H9 (cell line): ENCODE results near the gene NEXN. TPM values are rescaled to one million over a fixed set of nuclear protein-coding genes. Genes with fewer than 3 reads are reported as not detected.

Experiments used
- DNase-seq: peaks from one replicate; pipeline ENCODE4 v3.0.0-alpha.2; 2017
- H2AFZ ChIP-seq: one replicate; pipeline ENCODE4 v1.6.1; 2013; ENCODE audit warnings: mild to moderate bottlenecking, low read length, control low read depth, moderate library complexity
- H2AK5ac ChIP-seq: 2 replicates; pipeline ENCODE4 v1.6.1; 2013; ENCODE audit warnings: low read length, control low read depth, mixed read lengths; ENCODE audit not compliant: insufficient read length
- H2BK120ac ChIP-seq: one replicate; pipeline ENCODE4 v1.6.1; 2013; ENCODE audit warnings: low read depth, mild to moderate bottlenecking, low read length, control low read depth, inconsistent platforms; ENCODE audit not compliant: poor library complexity, severe bottlenecking
- H2BK12ac ChIP-seq: 2 replicates; pipeline ENCODE4 v1.6.1; 2013; ENCODE audit warnings: low read length, control low read depth, mixed read lengths, low read depth; ENCODE audit not compliant: insufficient read length
- H2BK15ac ChIP-seq: 2 replicates; pipeline ENCODE4 v1.6.1; 2013; ENCODE audit warnings: low read depth, low read length, control low read depth
- H2BK20ac ChIP-seq: one replicate; pipeline ENCODE4 v1.6.1; 2013; ENCODE audit warnings: low read depth, mild to moderate bottlenecking, low read length, control low read depth, inconsistent platforms; ENCODE audit not compliant: poor library complexity, severe bottlenecking
- H2BK5ac ChIP-seq: 2 replicates; pipeline ENCODE4 v1.6.1; 2013; ENCODE audit warnings: low read length, control low read depth, mixed read lengths; ENCODE audit not compliant: insufficient read length
- H3K14ac ChIP-seq: 2 replicates; pipeline ENCODE4 v1.6.1; 2013; ENCODE audit warnings: low read length, control low read depth; ENCODE audit not compliant: insufficient read depth
- H3K18ac ChIP-seq: 2 replicates; pipeline ENCODE4 v1.6.1; 2013; ENCODE audit warnings: low read depth, mild to moderate bottlenecking, mixed read lengths, low read length, control low read depth; ENCODE audit not compliant: insufficient read length
- H3K23ac ChIP-seq: 2 replicates; pipeline ENCODE4 v1.6.1; 2013; ENCODE audit warnings: low read length, control low read depth, mixed read lengths, low read depth; ENCODE audit not compliant: insufficient read length
- H3K23me2 ChIP-seq: 2 replicates; pipeline ENCODE4 v1.6.1; 2013; ENCODE audit warnings: low read depth, mild to moderate bottlenecking, mixed read lengths, low read length, control low read depth; ENCODE audit not compliant: insufficient read length, poor library complexity, severe bottlenecking
- H3K27ac ChIP-seq: 2 replicates; pipeline ENCODE4 v1.5.1; 2013; ENCODE audit warnings: low read length, control low read depth, mixed read lengths, low read depth; ENCODE audit not compliant: insufficient read length
- H3K27me3 ChIP-seq: 2 replicates; pipeline ENCODE4 v1.6.1; 2013; ENCODE audit warnings: low read length, control low read depth, inconsistent platforms; ENCODE audit not compliant: insufficient read depth
- H3K4ac ChIP-seq: 2 replicates; pipeline ENCODE4 v1.6.1; 2013; ENCODE audit warnings: low read depth, mild to moderate bottlenecking, control low read depth, inconsistent platforms, low read length, moderate library complexity
- H3K4me1 ChIP-seq: 2 replicates; pipeline ENCODE4 v1.6.1; 2013; ENCODE audit warnings: low read length, control low read depth, inconsistent platforms; ENCODE audit not compliant: insufficient read depth
- H3K4me2 ChIP-seq: 2 replicates; pipeline ENCODE4 v1.6.1; 2013; ENCODE audit warnings: low read length, control low read depth, mixed read lengths; ENCODE audit not compliant: insufficient read length, insufficient read depth
- H3K56ac ChIP-seq: 2 replicates; pipeline ENCODE4 v1.6.1; 2013; ENCODE audit warnings: low read depth, mild to moderate bottlenecking, mixed read lengths, low read length, control low read depth; ENCODE audit not compliant: insufficient read length
- H3K79me1 ChIP-seq: 2 replicates; pipeline ENCODE4 v1.6.1; 2013; ENCODE audit warnings: low read depth, mild to moderate bottlenecking, moderate library complexity, low read length, control low read depth, inconsistent platforms; ENCODE audit not compliant: insufficient read depth, poor library complexity, severe bottlenecking
- H3K79me2 ChIP-seq: 2 replicates; pipeline ENCODE4 v1.6.1; 2013; ENCODE audit warnings: low read length, control low read depth, inconsistent platforms; ENCODE audit not compliant: insufficient read depth
- H3K9ac ChIP-seq: 2 replicates; pipeline ENCODE4 v1.6.1; 2013; ENCODE audit warnings: low read length, control low read depth, mixed read lengths; ENCODE audit not compliant: insufficient read length; ENCODE audit errors: extremely low read depth
- H3K9me3 ChIP-seq: one replicate; pipeline ENCODE4 v1.6.1; 2013; ENCODE audit warnings: low read depth, low read length, inconsistent platforms; ENCODE audit not compliant: control insufficient read depth
- H3T11ph ChIP-seq: one replicate; pipeline ENCODE4 v1.6.1; 2013; ENCODE audit warnings: mild to moderate bottlenecking, low read length, control low read depth, inconsistent platforms
- H4K20me1 ChIP-seq: one replicate; pipeline ENCODE4 v1.6.1; 2013; ENCODE audit not compliant: control insufficient read depth, insufficient read length, insufficient read depth
- H4K5ac ChIP-seq: 2 replicates; pipeline ENCODE4 v1.6.1; 2013; ENCODE audit warnings: low read depth, mild to moderate bottlenecking, mixed read lengths, low read length, control low read depth; ENCODE audit not compliant: insufficient read length
- H4K8ac ChIP-seq: replicated peaks from 2 replicates; pipeline ENCODE4 v1.6.1; 2013; ENCODE audit warnings: low read length, control low read depth, mixed read lengths, low read depth; ENCODE audit not compliant: insufficient read length
- H4K91ac ChIP-seq: 2 replicates; pipeline ENCODE4 v1.6.1; 2013; ENCODE audit warnings: low read depth, mild to moderate bottlenecking, moderate library complexity, mixed read lengths, low read length, control low read depth; ENCODE audit not compliant: insufficient read length
- H3K27ac Mint-ChIP-seq, 3 experiments: 2 replicates in 2 of 3; 3 replicates in 1 of 3; pipeline ENCODE4 v1.8.0; 2020 to 2021; ENCODE audit warnings: mixed read lengths in 3 of 3, mild to moderate bottlenecking in 1 of 3, moderate library complexity in 1 of 3
- H3K27me3 Mint-ChIP-seq: 2 replicates; pipeline ENCODE4 v1.8.0; 2021; ENCODE audit warnings: low read depth, mild to moderate bottlenecking, moderate library complexity, mixed read lengths
- H3K36me3 Mint-ChIP-seq, 3 experiments: 2 replicates in 2 of 3; 3 replicates in 1 of 3; pipeline ENCODE4 v1.8.0; 2020 to 2021; ENCODE audit warnings: low read depth in 3 of 3, mixed read lengths in 3 of 3; ENCODE audit not compliant: insufficient read depth in 1 of 3
- H3K4me1 Mint-ChIP-seq, 2 experiments: 2 replicates each; pipeline ENCODE4 v1.8.0; 2020; ENCODE audit warnings: mixed read lengths in 2 of 2
- H3K4me3 Mint-ChIP-seq, 2 experiments: 2 replicates in 1 of 2; 3 replicates in 1 of 2; pipeline ENCODE4 v1.8.0; 2020 to 2021; ENCODE audit warnings: mild to moderate bottlenecking in 2 of 2, mixed read lengths in 2 of 2, moderate library complexity in 1 of 2
- H3K9me3 Mint-ChIP-seq, 2 experiments: 2 replicates in 1 of 2; 3 replicates in 1 of 2; pipeline ENCODE4 v1.8.0; 2020; ENCODE audit warnings: mild to moderate bottlenecking in 2 of 2, mixed read lengths in 2 of 2, moderate library complexity in 1 of 2
- CTCF ChIP-seq: fragments of 200-600 bp; sonication (generic); conservative IDR thresholded peaks from 3 replicates; pipeline ENCODE4 v1.8.0; 2021; ENCODE audit warnings: antibody characterized with exemption, mild to moderate bottlenecking
- WGBS: extraction: QIAGEN DNeasy Blood & Tissue Kit; methylation state at CpG from one replicate; pipeline ENCODE4 v1.1.7; 2013; ENCODE audit warnings: missing lambda C conversion rate, low lambda C conversion rate, mixed read lengths; ENCODE audit not compliant: insufficient read length; ENCODE audit errors: extremely low coverage; 5-methylcytosine and 5-hydroxymethylcytosine counted together
- total RNA-seq: library from RNA; stranded (reverse); gene quantifications from 2 replicates; pipeline ENCODE4 v1.2.1, GENCODE V29; 2021

Gene NEXN
- total RNA-seq, 1 experiment from 2014 or later: 3.2 TPM

GRCh38 chr1:77948841-77949424 is 60.5 kb downstream of the NEXN start:
- H2AFZ ChIP-seq: no peak overlapping the region
- Mint-ChIP-seq H3K27me3 (no peaks in the 10 kb centered on the region), H3K4me3 (no peak overlapping the region), H3K9me3 (no peaks in the 10 kb centered on the region), H3K27ac (peak overlapping the region in 2 of 3 experiments; percentile 39 to 47; a peak in 2 of 7 replicates), H3K4me1 (no peaks in the 10 kb centered on the region), H3K36me3 (peaks cover 34 to 81% (median 78%) of the 10 kb centered on the region in 3 experiments; a peak in 6 of 7 replicates)
- H2BK5ac ChIP-seq: no peak overlapping the region
- no peak overlapping the region for H2AK5ac ChIP-seq
- no peaks in the 10 kb centered on the region for H3K27me3 ChIP-seq
- H2BK15ac ChIP-seq: no peak overlapping the region
- no peaks in the 10 kb centered on the region for H3K9me3 ChIP-seq
- no peaks in the 10 kb centered on the region for H3K79me1 ChIP-seq
- no peak overlapping the region for H3K9ac ChIP-seq
- H4K8ac ChIP-seq: no peak overlapping the region
- no peak overlapping the region for H2BK20ac ChIP-seq
- no peak overlapping the region for H3K56ac ChIP-seq
- no peak overlapping the region for H4K5ac ChIP-seq
- no peak overlapping the region for H3K23ac ChIP-seq
- DNase-seq: no peak
- no peak overlapping the region for H3T11ph ChIP-seq
- H3K79me2 ChIP-seq: no peaks in the 10 kb centered on the region
- H3K27ac ChIP-seq: no peak overlapping the region
- H3K4me1 ChIP-seq: no peaks in the 10 kb centered on the region
- H3K14ac ChIP-seq: no peak overlapping the region
- no CpG with 5 or more reads among the region's 2 CpGs for WGBS
- H3K18ac ChIP-seq: no peak overlapping the region
- no peak overlapping the region for H3K4ac ChIP-seq
- H4K91ac ChIP-seq: no peak overlapping the region
- no peak overlapping the region for H3K4me2 ChIP-seq
- no peak overlapping the region for H2BK120ac ChIP-seq
- no peaks in the 10 kb centered on the region for H3K23me2 ChIP-seq
- no peaks in the 10 kb centered on the region for H4K20me1 ChIP-seq
- H2BK12ac ChIP-seq: no peak overlapping the region
- 0 out of 3 replicates have a peak, but pooled peaks have one; percentile 17 for TF ChIP-seq CTCF
